K562 (cell line): ENCODE measurements around the gene ZCCHC24. TPM values are rescaled to one million over a fixed set of nuclear protein-coding genes. Genes with fewer than 3 reads are reported as not detected.

ENCODE experiments used
- ATAC-seq: fragments of 200-7000 bp; cut with Tn5 transposase; 3 replicates; pipeline ENCODE4 v1.9.1; 2020; ENCODE audit warnings: moderate library complexity
- BruUV-seq: library from RNA; stranded (reverse); fragments of 400-500 nt; replicated peaks from 2 replicates; lab custom pipeline; 2021; lab: Mats Ljungman, UMichigan
- CTCF ChIA-PET: fragments of 300-600 bp; formaldehyde crosslinking; extraction: SDS; loops from one replicate; lab custom pipeline; 2021; ENCODE audit warnings: low intra/inter-chr PET ratio; lab: Yijun Ruan, JAX
- POLR2A ChIA-PET: fragments of 300-600, 350-650 bp; sonication (Branson Sonifier 250); formaldehyde crosslinking; extraction: SDS; loops from one replicate; lab custom pipeline; 2021; ENCODE audit warnings: antibody characterized with exemption, inconsistent platforms; lab: Yijun Ruan, JAX
- DNase-seq, 4 experiments: peaks; one replicate each; pipeline versions ENCODE4 v3.0.0 to v3.0.0-alpha.2; 2011 to 2018; ENCODE audit warnings: low spot score in 3 of 4, mixed read lengths in 3 of 4; ENCODE audit errors: extremely low read depth in 1 of 4
- FAIRE-seq: peaks from 2 replicates; lab custom pipeline; 2011; peaks lifted over from hg19 to GRCh38; lab: Jason Lieb, UNC
- H2AFZ ChIP-seq: 2 replicates; pipeline ENCODE4 v1.6.0; 2011; ENCODE audit warnings: low read depth, low read length, control low read depth, inconsistent platforms
- H3K27ac ChIP-seq: fragments of 200-600 bp; 3 replicates; pipeline ENCODE4 v1.8.0; 2011; ENCODE audit warnings: low read depth, mild to moderate bottlenecking, control low read depth, inconsistent platforms, low read length, moderate library complexity, mixed read lengths; ENCODE audit errors: extremely low read depth
- H3K27me3 ChIP-seq, 2 experiments: fragments of 300-600 bp in 1 of 2; 2 replicates in 1 of 2; 3 replicates in 1 of 2; pipeline versions ENCODE4 v1.6.0 to v1.8.0; 2011; ENCODE audit warnings: inconsistent platforms in 2 of 2, low read length in 2 of 2, mild to moderate bottlenecking in 1 of 2, mixed read lengths in 1 of 2, moderate library complexity in 1 of 2; ENCODE audit not compliant: control insufficient read depth in 2 of 2, insufficient read depth in 2 of 2
- H3K36me3 ChIP-seq: fragments of 300-600 bp; 3 replicates; pipeline ENCODE4 v1.8.0; 2011; ENCODE audit warnings: mild to moderate bottlenecking, low read length, inconsistent platforms; ENCODE audit not compliant: control insufficient read depth, insufficient read depth
- H3K4me1 ChIP-seq, 2 experiments: fragments of 200-600 bp in 1 of 2; replicated peaks in 1 of 2; 2 replicates in 1 of 2; 3 replicates in 1 of 2; pipeline versions ENCODE4 v1.5.1 to v1.8.0; 2011; ENCODE audit warnings: inconsistent platforms in 2 of 2, low read length in 2 of 2, mild to moderate bottlenecking in 1 of 2, mixed read lengths in 1 of 2, moderate library complexity in 1 of 2; ENCODE audit not compliant: control insufficient read depth in 2 of 2, insufficient read depth in 2 of 2
- H3K4me2 ChIP-seq: 2 replicates; pipeline ENCODE4 v1.6.1; 2011; ENCODE audit warnings: low read length, control low read depth, inconsistent platforms, mixed read lengths; ENCODE audit not compliant: insufficient read depth
- H3K4me3 ChIP-seq: fragments of 200-600 bp; sonication (generic), shearing (Covaris generic); 2 replicates; pipeline ENCODE4 v1.5.1; 2016; ENCODE audit warnings: control low read depth, inconsistent platforms
- H3K79me2 ChIP-seq: fragments of 200-600 bp; 3 replicates; pipeline ENCODE4 v1.8.0; 2011; ENCODE audit warnings: low read length, inconsistent platforms; ENCODE audit not compliant: control insufficient read depth, insufficient read depth
- H3K9ac ChIP-seq, 2 experiments: 2 replicates each; pipeline versions ENCODE4 v1.6.0 to v1.6.1; 2011; ENCODE audit warnings: low read depth in 2 of 2, low read length in 2 of 2, control low read depth in 1 of 2, inconsistent platforms in 1 of 2, mild to moderate bottlenecking in 1 of 2, mixed read lengths in 1 of 2; ENCODE audit not compliant: insufficient read depth in 1 of 2
- H3K9me1 ChIP-seq: one replicate; pipeline ENCODE4 v1.6.0; 2011; ENCODE audit warnings: inconsistent platforms, mild to moderate bottlenecking, low read length, moderate library complexity; ENCODE audit not compliant: control insufficient read depth, insufficient read depth
- H3K9me3 ChIP-seq: replicated peaks from 2 replicates; pipeline ENCODE4 v1.5.1; 2011; ENCODE audit warnings: low read depth, low read length, inconsistent platforms; ENCODE audit not compliant: control insufficient read depth, insufficient read depth
- H4K20me1 ChIP-seq: replicated peaks from 2 replicates; pipeline ENCODE4 v1.6.1; 2011; ENCODE audit warnings: low read length, inconsistent platforms, mixed read lengths; ENCODE audit not compliant: control insufficient read depth, insufficient read depth
- BMI1 ChIP-seq: fragments of 150-350 bp; IDR thresholded peaks from 2 replicates; pipeline ENCODE4 v1.6.1; 2014; ENCODE audit warnings: low read length
- L3MBTL2 ChIP-seq: fragments of 450-650 bp; IDR thresholded peaks from 2 replicates; pipeline ENCODE4 v1.6.1; 2016; ENCODE audit warnings: mild to moderate bottlenecking, moderate library complexity
- NR4A1 ChIP-seq, 2 experiments: fragments of 250-450 bp in 1 of 2; fragments of 450-650 bp in 1 of 2; sonication (Bioruptor Pico) in 1 of 2; IDR thresholded peaks; 2 replicates each; pipeline versions ENCODE4 v1.4.0 to v1.6.1; 2016 to 2020; ENCODE audit warnings: mild to moderate bottlenecking in 2 of 2, missing compliant biosample characterization in 1 of 2, missing genetic modification characterization in 1 of 2, moderate library complexity in 1 of 2
- PHB2 ChIP-seq: fragments of 450-650 bp; IDR thresholded peaks from 2 replicates; pipeline ENCODE4 v1.6.1; 2017; ENCODE audit warnings: low read depth
- PHTF2 ChIP-seq: fragments of 250-450 bp; sonication (Bioruptor Pico); IDR thresholded peaks from 2 replicates; pipeline ENCODE4 v1.5.0; 2021; ENCODE audit warnings: mild to moderate bottlenecking
- POLR2H ChIP-seq: IDR thresholded peaks from 2 replicates; pipeline ENCODE4 v1.6.1; 2016; ENCODE audit warnings: missing genetic modification characterization, low read depth, mild to moderate bottlenecking, control low read depth, missing compliant biosample characterization, moderate library complexity
- SMARCA4 ChIP-seq: fragments of 450-650 bp; IDR thresholded peaks from 2 replicates; pipeline ENCODE4 v1.6.1; 2016
- TEAD4 ChIP-seq, 2 experiments: sonication (generic) in 1 of 2; formaldehyde crosslinking in 1 of 2; IDR thresholded peaks; 2 replicates each; pipeline versions ENCODE4 v1.6.1 to v1.8.0; 2012 to 2022; ENCODE audit warnings: borderline replicate concordance in 1 of 2, inconsistent platforms in 1 of 2, low read length in 1 of 2, mild to moderate bottlenecking in 1 of 2, missing genetic modification reagents in 1 of 2
- ZNF324 ChIP-seq: fragments of 250-450 bp; sonication (Bioruptor Pico); IDR thresholded peaks from 2 replicates; pipeline ENCODE4 v1.4.0; 2020; ENCODE audit warnings: mild to moderate bottlenecking
- ZNF431 ChIP-seq: sonication (generic); formaldehyde crosslinking; IDR thresholded peaks from 2 replicates; pipeline ENCODE4 v1.8.0; 2022; ENCODE audit warnings: mild to moderate bottlenecking, missing genetic modification reagents
- ZNF444 ChIP-seq: fragments of 250-450 bp; sonication (Bioruptor Pico); IDR thresholded peaks from 2 replicates; pipeline ENCODE4 v1.4.0; 2020; ENCODE audit warnings: mild to moderate bottlenecking, moderate library complexity
- ZNF507 ChIP-seq: conservative IDR thresholded peaks from 2 replicates; pipeline ENCODE4 v1.6.1; 2017; ENCODE audit warnings: missing genetic modification characterization, missing compliant biosample characterization
- WGBS: fragments of 100-300 bp; shearing (Covaris generic); methylation state at CpG from one replicate; pipeline ENCODE4 v1.1.6; 2016; ENCODE audit warnings: low coverage, mixed read lengths; ENCODE audit not compliant: insufficient coverage; ENCODE audit errors: missing lambda C conversion rate; 5-methylcytosine and 5-hydroxymethylcytosine counted together
- in situ Hi-C: fragments of 300-500 bp; cut with MboI; formaldehyde crosslinking; loops from 4 replicates; pipeline ENCODE4 v1.15.0; 2018; ENCODE audit warnings: inconsistent platforms, mixed read lengths
- intact Hi-C: fragments of 100-400 bp; cut with micrococcal nuclease; formaldehyde crosslinking; loops from 2 replicates; pipeline ENCODE4 v1.14.2; 2022
- polyA plus RNA-seq, 8 experiments: library from polyadenylated mRNA; depleted of rRNA in 4 of 8; stranded (reverse) in 5 of 8; unstranded in 3 of 8; fragments of >200 nt; fragmentation: Nextera tagmentation in 2 of 8; fragmentation: Illumina TruSeq in 1 of 8; extraction: Ambion mirVana in 2 of 8; extraction: Trizol in 1 of 8; gene quantifications; 2 replicates each; pipeline versions ENCODE4 v1.2.1 to v1.2.3, GENCODE V29; 2011 to 2014; ENCODE audit warnings: inconsistent platforms in 1 of 8, missing spikeins in 1 of 8
- total RNA-seq, 7 experiments: library from RNA; depleted of rRNA in 6 of 7; stranded (reverse); fragments of >200 nt in 6 of 7; fragmentation: Illumina TruSeq in 2 of 7; extraction: Trizol in 2 of 7; gene quantifications; 2 replicates each; pipeline versions ENCODE4 v1.2.1 to v1.2.3, GENCODE V29; 2011 to 2021; ENCODE audit warnings: low replicate concordance in 1 of 7
- TF ChIP-seq, protein P1 (sequence below): fragments of 450-650 bp; formaldehyde crosslinking; IDR thresholded peaks from 2 replicates; pipeline ENCODE4 v1.4.0; 2022; ENCODE audit warnings: mild to moderate bottlenecking, moderate library complexity
- TF ChIP-seq, protein P2 (sequence below): sonication (generic); formaldehyde crosslinking; IDR thresholded peaks from 2 replicates; pipeline ENCODE4 v1.8.1; 2023; ENCODE audit warnings: mild to moderate bottlenecking, missing genetic modification reagents, moderate library complexity
- TF ChIP-seq, protein P3 (sequence below): sonication (generic); formaldehyde crosslinking; IDR thresholded peaks from 2 replicates; pipeline ENCODE4 v1.8.0; 2022; ENCODE audit warnings: mild to moderate bottlenecking, missing genetic modification reagents
- TF ChIP-seq, protein P4 (sequence below): IDR thresholded peaks from 2 replicates; pipeline ENCODE4 v1.6.1; 2011; ENCODE audit warnings: borderline replicate concordance, low read depth, mild to moderate bottlenecking, moderate library complexity, low read length; ENCODE audit not compliant: insufficient read depth, poor library complexity, severe bottlenecking

ZCCHC24 gene
- total and polyA plus RNA-seq, 9 of the 15 experiments (the other 6 are each of a cell fraction or from before 2014, with no cell fraction given), result 0.84 to 11.0 (median 4.6) TPM

DNA sequence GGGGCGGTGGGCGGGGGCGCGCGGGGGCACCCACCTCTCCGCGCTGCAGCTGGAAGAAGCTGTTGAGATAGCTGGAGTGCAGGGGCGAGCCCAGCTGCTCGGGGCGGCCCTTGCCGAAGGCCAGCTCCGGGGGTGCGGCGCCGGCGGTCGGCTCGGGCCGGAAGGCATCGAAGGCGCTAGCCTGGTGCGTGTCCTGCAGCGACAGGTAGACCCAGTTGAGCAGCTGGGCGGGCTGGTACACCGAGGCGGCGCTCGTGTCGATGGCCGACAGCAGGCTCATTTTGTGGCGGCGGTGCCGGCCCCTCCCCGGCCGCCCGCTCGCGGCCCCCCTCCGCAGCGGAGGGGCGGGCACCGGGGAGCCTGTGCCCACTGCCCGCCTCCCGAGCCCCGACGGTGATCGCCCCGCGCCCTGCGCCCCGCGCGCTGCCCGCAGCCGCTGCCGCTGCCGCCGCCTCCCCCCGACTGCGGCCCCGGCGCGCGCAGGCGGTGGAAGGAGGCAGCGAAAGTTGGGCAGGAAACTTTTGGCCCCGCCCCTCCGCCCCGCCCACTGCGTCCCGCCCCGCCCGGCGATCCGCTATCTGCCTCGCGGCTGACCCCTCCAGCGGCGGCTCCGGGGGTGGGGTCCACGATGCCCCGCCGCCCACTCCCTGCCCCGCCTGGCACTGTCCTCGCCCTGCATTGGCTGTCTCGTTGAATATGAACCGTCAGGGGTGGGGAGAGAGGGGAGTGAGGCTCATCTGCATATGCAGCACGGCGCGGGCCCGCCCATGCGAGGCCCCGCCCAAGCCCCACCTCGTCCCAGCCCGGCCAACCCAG is at the start of gene ZCCHC24 (continued):
- TF ChIP-seq SMARCA4, result no peak
- TF ChIP-seq PHTF2, result no peak
- TF ChIP-seq POLR2H (tag), result no peak
- TF ChIP-seq, protein P1, sequence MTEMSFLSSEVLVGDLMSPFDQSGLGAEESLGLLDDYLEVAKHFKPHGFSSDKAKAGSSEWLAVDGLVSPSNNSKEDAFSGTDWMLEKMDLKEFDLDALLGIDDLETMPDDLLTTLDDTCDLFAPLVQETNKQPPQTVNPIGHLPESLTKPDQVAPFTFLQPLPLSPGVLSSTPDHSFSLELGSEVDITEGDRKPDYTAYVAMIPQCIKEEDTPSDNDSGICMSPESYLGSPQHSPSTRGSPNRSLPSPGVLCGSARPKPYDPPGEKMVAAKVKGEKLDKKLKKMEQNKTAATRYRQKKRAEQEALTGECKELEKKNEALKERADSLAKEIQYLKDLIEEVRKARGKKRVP, result no peak
- TF ChIP-seq, protein P2, sequence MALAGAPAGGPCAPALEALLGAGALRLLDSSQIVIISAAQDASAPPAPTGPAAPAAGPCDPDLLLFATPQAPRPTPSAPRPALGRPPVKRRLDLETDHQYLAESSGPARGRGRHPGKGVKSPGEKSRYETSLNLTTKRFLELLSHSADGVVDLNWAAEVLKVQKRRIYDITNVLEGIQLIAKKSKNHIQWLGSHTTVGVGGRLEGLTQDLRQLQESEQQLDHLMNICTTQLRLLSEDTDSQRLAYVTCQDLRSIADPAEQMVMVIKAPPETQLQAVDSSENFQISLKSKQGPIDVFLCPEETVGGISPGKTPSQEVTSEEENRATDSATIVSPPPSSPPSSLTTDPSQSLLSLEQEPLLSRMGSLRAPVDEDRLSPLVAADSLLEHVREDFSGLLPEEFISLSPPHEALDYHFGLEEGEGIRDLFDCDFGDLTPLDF, result no peak
- TF ChIP-seq ZNF431 (CRISPR knock-in tag), result no peak
- no peak for TF ChIP-seq TEAD4 (IDR thresholded peaks at IDR 0.05; ENCODE audit: low read length)
- TF ChIP-seq TEAD4 (CRISPR knock-in tag; IDR thresholded peaks at IDR 0.05; ENCODE audit: borderline replicate concordance), result no peak

DNA sequence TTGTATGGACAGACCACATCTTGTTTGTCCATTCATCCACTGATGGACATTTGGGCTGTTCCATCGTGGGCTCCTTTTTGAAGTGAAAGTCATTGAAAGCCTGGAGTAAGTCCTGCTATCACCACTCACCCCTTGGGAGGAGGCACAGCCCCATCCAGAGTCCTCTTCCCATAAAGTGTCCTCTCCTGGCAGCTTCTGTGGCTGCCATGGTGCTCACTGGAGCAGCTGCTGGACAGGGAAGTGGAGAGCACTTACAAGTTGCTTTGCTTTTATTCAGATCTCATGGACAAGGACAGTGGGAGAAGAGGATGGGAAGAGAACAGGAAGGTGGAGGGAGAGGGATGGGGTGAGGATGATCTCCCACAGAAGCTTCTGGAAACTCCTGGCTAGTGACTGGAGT is 48.4 kb upstream of the ZCCHC24 start:
- WGBS, result 0% methylated on average over 1 of the region's 1 CpG
- no peak for FAIRE-seq
- no peaks in the 10 kb centered on the region for H3K9me1 ChIP-seq
- H3K4me1 ChIP-seq, result peaks cover 7% of the 10 kb centered on the region in 2 experiments
- no peak for DNase-seq
- intact Hi-C loops (no loop called here), in situ Hi-C loops (no loop called here)
- H3K9me3 ChIP-seq, result no peaks in the 10 kb centered on the region
- no peak overlapping the region for H3K4me2 ChIP-seq
- H3K4me3 ChIP-seq, result no peak overlapping the region
- POLR2A ChIA-PET, result interaction anchor here (0.6 kb wide), 3 partner anchors 77 to 637 kb away, joined by 3 to 4 read pairs (median 3); no protein-coding TSS in a partner anchor
- H2AFZ ChIP-seq, result no peak overlapping the region
- H4K20me1 ChIP-seq, result peaks cover 4% of the 10 kb centered on the region; the same call in 1 of the 2 replicates
- H3K27ac ChIP-seq, result no peak overlapping the region
- BruUV-seq, result no TSS peak
- no peak for ATAC-seq
- H3K27me3 ChIP-seq, result peaks cover 20 to 48% of the 10 kb centered on the region in 2 experiments
- no peaks in the 10 kb centered on the region for H3K36me3 ChIP-seq
- H3K9ac ChIP-seq, result no peak overlapping the region; a peak in 1 of 4 replicates
- no peaks in the 10 kb centered on the region for H3K79me2 ChIP-seq
- CTCF ChIA-PET, result interaction anchor here (0.7 kb wide), 1 partner anchor 119 kb away, joined by 4 read pairs; no protein-coding TSS in a partner anchor
- TF ChIP-seq L3MBTL2 (no peak), ZNF444 (CRISPR knock-in tag) (no peak), PHB2 (no peak), NR4A1 (CRISPR knock-in tag; IDR thresholded peaks at IDR 0.05) (no peak), NR4A1 (tag; IDR thresholded peaks at IDR 0.05) (no peak), BMI1 (no peak), ZNF324 (no peak), ZNF507 (no peak)
- TF ChIP-seq, protein P3, sequence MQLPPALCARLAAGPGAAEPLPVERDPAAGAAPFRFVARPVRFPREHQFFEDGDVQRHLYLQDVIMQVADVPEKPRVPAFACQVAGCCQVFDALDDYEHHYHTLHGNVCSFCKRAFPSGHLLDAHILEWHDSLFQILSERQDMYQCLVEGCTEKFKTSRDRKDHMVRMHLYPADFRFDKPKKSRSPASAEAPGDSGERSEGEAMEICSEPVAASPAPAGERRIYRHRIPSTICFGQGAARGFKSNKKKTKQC (CRISPR knock-in tag), result no peak
- TF ChIP-seq, protein P4, sequence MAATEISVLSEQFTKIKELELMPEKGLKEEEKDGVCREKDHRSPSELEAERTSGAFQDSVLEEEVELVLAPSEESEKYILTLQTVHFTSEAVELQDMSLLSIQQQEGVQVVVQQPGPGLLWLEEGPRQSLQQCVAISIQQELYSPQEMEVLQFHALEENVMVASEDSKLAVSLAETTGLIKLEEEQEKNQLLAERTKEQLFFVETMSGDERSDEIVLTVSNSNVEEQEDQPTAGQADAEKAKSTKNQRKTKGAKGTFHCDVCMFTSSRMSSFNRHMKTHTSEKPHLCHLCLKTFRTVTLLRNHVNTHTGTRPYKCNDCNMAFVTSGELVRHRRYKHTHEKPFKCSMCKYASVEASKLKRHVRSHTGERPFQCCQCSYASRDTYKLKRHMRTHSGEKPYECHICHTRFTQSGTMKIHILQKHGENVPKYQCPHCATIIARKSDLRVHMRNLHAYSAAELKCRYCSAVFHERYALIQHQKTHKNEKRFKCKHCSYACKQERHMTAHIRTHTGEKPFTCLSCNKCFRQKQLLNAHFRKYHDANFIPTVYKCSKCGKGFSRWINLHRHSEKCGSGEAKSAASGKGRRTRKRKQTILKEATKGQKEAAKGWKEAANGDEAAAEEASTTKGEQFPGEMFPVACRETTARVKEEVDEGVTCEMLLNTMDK, result no peak
